GM23338 (cell line): ENCODE data around the gene NIN.

Source experiments
- CTCF ChIP-seq, 2 experiments: fragments of 200-600 bp in 1 of 2; sonication (generic) in 1 of 2; conservative IDR thresholded peaks; 2 replicates each; pipeline versions ENCODE4 v1.5.1 to v1.6.1; 2016 to 2017; ENCODE audit warnings: antibody characterized with exemption in 2 of 2, low read depth in 2 of 2, mild to moderate bottlenecking in 2 of 2, moderate library complexity in 1 of 2
- ETS1 ChIP-seq: IDR thresholded peaks from 2 replicates; pipeline ENCODE4 v1.6.1; 2016; ENCODE audit warnings: antibody characterized with exemption
- EZH2 ChIP-seq: fragments of 200-600 bp; sonication (generic); IDR thresholded peaks from one replicate; pipeline ENCODE4 v1.8.0; 2017; ENCODE audit warnings: antibody characterized with exemption, mild to moderate bottlenecking, low read depth; ENCODE audit not compliant: unreplicated experiment
- EZH2phosphoT487 ChIP-seq: fragments of 200-600 bp; sonication (generic); IDR thresholded peaks from one replicate; pipeline ENCODE4 v1.8.1; 2018; ENCODE audit warnings: antibody characterized with exemption; ENCODE audit not compliant: unreplicated experiment
- POLR2AphosphoS5 ChIP-seq: IDR thresholded peaks from 2 replicates; pipeline ENCODE4 v1.6.1; 2016; ENCODE audit warnings: antibody characterized with exemption, low read depth
- REST ChIP-seq: IDR thresholded peaks from one replicate; pipeline ENCODE4 v1.6.1; 2018; ENCODE audit warnings: antibody characterized with exemption; ENCODE audit not compliant: unreplicated experiment
- ZNF114 ChIP-seq: fragments of 250-450 bp; sonication (Bioruptor Pico); IDR thresholded peaks from 2 replicates; pipeline ENCODE4 v1.5.0; 2020; ENCODE audit warnings: mild to moderate bottlenecking, moderate library complexity
- ZNF462 ChIP-seq: fragments of 250-450 bp; sonication (Bioruptor Pico); IDR thresholded peaks from 2 replicates; pipeline ENCODE4 v1.5.0; 2020; ENCODE audit warnings: mild to moderate bottlenecking, moderate library complexity

GRCh38 chr14:50795909-50796308 lies 35.1 kb downstream of the NIN start:
- TF ChIP-seq ZNF114 (CRISPR knock-in tag) (no peak), CTCF (conservative IDR thresholded peaks at IDR 0.05; ENCODE audit: low read depth in 2 of 2) (no peak), ETS1 (no peak), EZH2phosphoT487 (no peak), POLR2AphosphoS5 (no peak), ZNF462 (CRISPR knock-in tag) (no peak), EZH2 (no peak), REST (no peak)
